Body of pancreas (tissue), 4 donors: ENCODE data around the gene KRT76. TPM values are rescaled to one million over a fixed set of nuclear protein-coding genes. Genes with fewer than 3 reads are reported as not detected.

ENCODE experiments used
- ATAC-seq: fragments of 150-250 bp; one replicate; pipeline ENCODE4 v1.9.1; 2016
- DNase-seq, 4 donors: peaks; one replicate each; pipeline ENCODE4 v3.0.0-alpha.2; 2019
- H3K27ac ChIP-seq, 4 donors: fragments of 200-600 bp; sonication (generic); 1 replicate in 3 of 4; 2 replicates in 1 of 4; pipeline versions ENCODE4 v1.5.1 to v1.6.1; 2016 to 2019; ENCODE audit warnings: mild to moderate bottlenecking in 1 of 4, mixed read lengths in 1 of 4, moderate library complexity in 1 of 4
- H3K27me3 ChIP-seq, 2 donors: fragments of 200-600 bp; sonication (generic); one replicate each; pipeline ENCODE4 v1.6.0; 2016; ENCODE audit warnings: mild to moderate bottlenecking in 1 of 2
- H3K36me3 ChIP-seq, 2 donors: fragments of 200-600 bp; sonication (generic); replicated peaks in 1 of 2; 2 replicates each; pipeline ENCODE4 v1.5.1; 2016; ENCODE audit warnings: low read depth in 2 of 2; ENCODE audit not compliant: insufficient read depth in 1 of 2
- H3K4me1 ChIP-seq: fragments of 200-600 bp; sonication (generic); one replicate; pipeline ENCODE4 v1.6.0; 2016
- H3K4me3 ChIP-seq, 2 donors: fragments of 200-600 bp; sonication (generic); 1 replicate in 1 of 2; 2 replicates in 1 of 2; pipeline ENCODE4 v1.5.1; 2016 to 2019
- H3K9me3 ChIP-seq, 3 donors: fragments of 200-600 bp; sonication (generic); 1 replicate in 2 of 3; 2 replicates in 1 of 3; pipeline ENCODE4 v1.5.1; 2016
- POLR2A ChIP-seq, 3 donors: fragments of 450-650 bp; IDR thresholded peaks; one replicate each; pipeline ENCODE4 v1.6.1; 2016; ENCODE audit warnings: antibody characterized with exemption in 3 of 3, mild to moderate bottlenecking in 2 of 3
- WGBS, 2 donors: methylation state at CpG; one replicate each; pipeline ENCODE4 v1.1.5; 2017; 5-methylcytosine and 5-hydroxymethylcytosine counted together
- intact Hi-C: fragments of 100-400 bp; cut with DNase I; formaldehyde crosslinking; loops from one replicate; pipeline ENCODE4 v1.15.1; 2023
- total RNA-seq, 2 donors: library from RNA; depleted of rRNA; stranded (reverse); fragments of >200 nt; gene quantifications; one replicate each; pipeline ENCODE4 v1.1.0, GENCODE V29; 2016
- TF ChIP-seq, protein P1 (sequence below), 7 experiments: fragments of 450-650 bp in 4 of 7; fragments of 200-600 bp in 3 of 7; sonication (generic) in 3 of 7; IDR thresholded peaks; one replicate each; pipeline ENCODE4 v1.5.1; 2016 to 2019; ENCODE audit warnings: antibody characterized with exemption in 7 of 7

Gene KRT76
- total RNA-seq, 2 donors from 2014 or later, result not detected

DNA sequence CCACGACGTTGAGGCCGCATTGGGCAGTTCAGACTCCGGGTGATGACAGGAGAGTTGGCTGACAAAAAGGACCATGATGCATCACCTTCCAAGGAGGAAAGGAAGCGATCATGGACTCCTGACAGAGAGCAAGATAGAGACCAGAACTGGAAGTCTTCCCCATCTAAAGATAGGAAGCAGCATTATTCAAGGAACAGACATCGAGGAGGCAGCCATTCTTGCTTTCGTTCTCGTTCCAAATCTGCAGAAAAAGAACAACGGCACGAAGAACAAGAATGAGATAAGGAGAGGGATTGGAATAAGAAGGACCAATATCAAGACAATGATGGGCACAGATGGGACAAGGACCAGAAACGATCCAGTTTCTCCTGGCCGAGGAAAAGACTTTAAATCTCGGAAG, 46.8 kb downstream of the KRT76 start:
- 68 to 70% methylated on average over 13 of the region's 13 CpGs for WGBS, 2 donors
- no peaks in the 10 kb centered on the region for H3K27me3 ChIP-seq
- TF ChIP-seq POLR2A (IDR thresholded peaks at IDR 0.05), result no peak
- TF ChIP-seq, protein P1, sequence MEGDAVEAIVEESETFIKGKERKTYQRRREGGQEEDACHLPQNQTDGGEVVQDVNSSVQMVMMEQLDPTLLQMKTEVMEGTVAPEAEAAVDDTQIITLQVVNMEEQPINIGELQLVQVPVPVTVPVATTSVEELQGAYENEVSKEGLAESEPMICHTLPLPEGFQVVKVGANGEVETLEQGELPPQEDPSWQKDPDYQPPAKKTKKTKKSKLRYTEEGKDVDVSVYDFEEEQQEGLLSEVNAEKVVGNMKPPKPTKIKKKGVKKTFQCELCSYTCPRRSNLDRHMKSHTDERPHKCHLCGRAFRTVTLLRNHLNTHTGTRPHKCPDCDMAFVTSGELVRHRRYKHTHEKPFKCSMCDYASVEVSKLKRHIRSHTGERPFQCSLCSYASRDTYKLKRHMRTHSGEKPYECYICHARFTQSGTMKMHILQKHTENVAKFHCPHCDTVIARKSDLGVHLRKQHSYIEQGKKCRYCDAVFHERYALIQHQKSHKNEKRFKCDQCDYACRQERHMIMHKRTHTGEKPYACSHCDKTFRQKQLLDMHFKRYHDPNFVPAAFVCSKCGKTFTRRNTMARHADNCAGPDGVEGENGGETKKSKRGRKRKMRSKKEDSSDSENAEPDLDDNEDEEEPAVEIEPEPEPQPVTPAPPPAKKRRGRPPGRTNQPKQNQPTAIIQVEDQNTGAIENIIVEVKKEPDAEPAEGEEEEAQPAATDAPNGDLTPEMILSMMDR (IDR thresholded peaks at IDR 0.05), result no peak

DNA sequence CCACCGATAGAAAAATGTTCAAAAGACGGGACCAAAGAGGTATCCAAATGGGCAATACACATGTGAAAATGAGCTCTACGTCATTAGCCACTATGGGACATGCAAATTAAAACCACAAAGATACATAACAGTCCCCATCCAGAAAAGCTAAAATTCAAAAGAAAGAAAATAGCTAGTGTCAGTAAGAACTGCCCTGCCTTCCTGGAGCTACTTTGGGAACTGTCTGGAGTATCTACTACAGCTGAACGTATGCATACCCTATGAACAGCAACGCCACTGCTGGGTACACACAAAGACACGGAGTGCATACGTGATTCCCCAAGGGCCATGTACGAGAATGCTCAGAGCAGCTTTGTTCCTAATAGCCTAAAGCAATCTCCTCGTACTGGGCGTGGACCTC, 48.0 kb downstream of the KRT76 start:
- TF ChIP-seq, protein P1 (IDR thresholded peaks at IDR 0.05), result no peak
- TF ChIP-seq POLR2A (IDR thresholded peaks at IDR 0.05), result no peak

More for the DNA sequence above, 46.8 kb downstream of the KRT76 start:
- no peaks in the 10 kb centered on the region for H3K36me3 ChIP-seq
- no peaks in the 10 kb centered on the region for H3K9me3 ChIP-seq
- DNase-seq (no peak), ATAC-seq (no peak)
- H3K4me1 ChIP-seq, result no peaks in the 10 kb centered on the region
- H3K4me3 ChIP-seq, result no peak overlapping the region
- no peak overlapping the region for H3K27ac ChIP-seq
- intact Hi-C loops, result no loop called here

DNA sequence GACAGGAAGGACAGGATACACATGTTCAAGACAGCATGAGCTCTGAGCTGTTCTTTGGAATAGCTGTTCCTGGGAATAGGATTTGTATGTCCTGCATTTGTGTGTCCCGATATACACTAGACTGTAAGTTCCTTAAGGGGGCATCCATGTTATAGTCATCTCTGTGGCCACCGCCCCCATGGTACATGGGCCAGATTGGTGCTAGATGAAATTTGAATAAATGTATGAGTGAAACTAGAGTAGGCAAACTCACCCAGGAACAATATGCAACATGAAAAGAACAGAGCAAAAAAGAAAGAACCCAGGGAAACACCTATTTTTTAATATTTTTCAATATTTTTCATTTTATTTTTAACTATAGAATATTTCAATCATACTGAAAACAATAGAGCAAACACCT, 48.8 kb downstream of the KRT76 start:
- H3K36me3 ChIP-seq, result no peaks in the 10 kb centered on the region
- no peaks in the 10 kb centered on the region for H3K4me1 ChIP-seq
- WGBS, 2 donors, result 71 to 77% methylated on average over 2 of the region's 2 CpGs
- no peak overlapping the region for H3K4me3 ChIP-seq
- DNase-seq, result no peak
- ATAC-seq, result no peak
- H3K27me3 ChIP-seq, result no peaks in the 10 kb centered on the region
- no peaks in the 10 kb centered on the region for H3K9me3 ChIP-seq
- intact Hi-C loops, result no loop called here
- TF ChIP-seq POLR2A (IDR thresholded peaks at IDR 0.05), result no peak
- TF ChIP-seq, protein P1 (IDR thresholded peaks at IDR 0.05), result no peak
- no peak overlapping the region for H3K27ac ChIP-seq

More for the DNA sequence above, 48.0 kb downstream of the KRT76 start:
- no peak overlapping the region for H3K27ac ChIP-seq
- intact Hi-C loops, result no loop called here
- ATAC-seq (no peak), DNase-seq (no peak)
- H3K27me3 ChIP-seq, result no peaks in the 10 kb centered on the region
- WGBS, 2 donors, result 59 to 68% methylated on average over 9 of the region's 10 CpGs
- no peaks in the 10 kb centered on the region for H3K9me3 ChIP-seq
- no peaks in the 10 kb centered on the region for H3K4me1 ChIP-seq
- H3K36me3 ChIP-seq, result no peaks in the 10 kb centered on the region
- H3K4me3 ChIP-seq, result no peak overlapping the region

DNA sequence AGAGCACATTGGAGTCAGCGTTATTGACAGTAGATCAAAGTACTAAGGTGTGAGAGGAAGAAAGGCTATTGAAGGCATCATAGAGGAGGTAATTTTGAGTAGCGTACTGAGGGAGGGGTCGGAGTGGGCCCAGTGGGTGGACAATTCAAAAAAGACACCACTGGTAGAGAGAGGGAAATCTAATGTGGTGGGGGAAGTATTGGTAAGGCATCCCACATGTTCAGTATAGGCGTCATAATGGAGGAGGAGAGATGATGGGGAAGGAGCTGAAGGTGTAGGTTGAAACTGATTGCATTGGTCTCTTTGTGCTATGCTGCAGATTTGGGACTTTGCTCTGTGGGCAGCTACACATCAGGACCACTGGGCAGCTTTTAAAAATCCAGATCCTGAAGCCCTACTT, 50.1 kb downstream of the KRT76 start:
- Histone ChIP-seq H3K4me1 (no peaks in the 10 kb centered on the region), H3K36me3 (no peaks in the 10 kb centered on the region), H3K9me3 (no peaks in the 10 kb centered on the region), H3K4me3 (no peak overlapping the region), H3K27ac (no peak overlapping the region), H3K27me3 (no peaks in the 10 kb centered on the region)
- WGBS, 2 donors, result 54 to 62% methylated on average over 4 of the region's 4 CpGs
- no peak for ATAC-seq
- TF ChIP-seq POLR2A (IDR thresholded peaks at IDR 0.05), result no peak
- intact Hi-C loops, result no loop called here
- DNase-seq, result no peak

DNA sequence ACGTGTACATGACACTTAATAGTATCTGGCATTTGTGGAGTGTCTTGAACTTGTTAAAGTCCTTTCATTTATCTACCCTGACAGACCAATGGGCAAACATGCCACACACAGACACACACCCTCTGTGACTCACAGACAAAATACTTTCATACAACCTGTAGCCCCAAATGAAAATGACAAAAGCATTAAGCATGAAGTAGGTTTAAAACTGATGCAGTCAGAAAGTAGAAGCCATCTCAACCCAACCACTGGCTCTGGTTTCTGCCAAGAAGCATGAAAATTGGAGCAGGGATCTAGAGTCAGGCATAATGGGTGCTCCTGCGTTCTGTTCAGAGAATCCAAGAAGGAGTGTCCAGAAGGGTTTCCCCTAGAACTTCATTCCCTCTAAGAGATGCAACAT, 50.7 kb downstream of the KRT76 start:
- H3K4me1 ChIP-seq, result no peaks in the 10 kb centered on the region
- no peak for DNase-seq
- 42 to 44% methylated on average over 2 of the region's 2 CpGs for WGBS, 2 donors
- no peaks in the 10 kb centered on the region for H3K9me3 ChIP-seq
- intact Hi-C loops, result no loop called here
- TF ChIP-seq POLR2A (IDR thresholded peaks at IDR 0.05), result no peak
- TF ChIP-seq, protein P1 (IDR thresholded peaks at IDR 0.05), result no peak
- ATAC-seq, result no peak
- no peaks in the 10 kb centered on the region for H3K36me3 ChIP-seq
- no peak overlapping the region for H3K4me3 ChIP-seq
- H3K27me3 ChIP-seq, result no peaks in the 10 kb centered on the region
- no peak overlapping the region for H3K27ac ChIP-seq
